MM.1S (cell line): Measurements from ENCODE around the gene MRTFA.

Source experiments
- EZH2phosphoT487 ChIP-seq: fragments of 300-600 bp; sonication (generic); IDR thresholded peaks from 2 replicates; pipeline ENCODE4 v1.6.1; 2018; ENCODE audit warnings: antibody characterized with exemption, low read length
- TF ChIP-seq, protein P1 (sequence below): fragments of 300-600 bp; sonication (generic); IDR thresholded peaks from 2 replicates; pipeline ENCODE4 v1.5.1; 2016; ENCODE audit warnings: antibody characterized with exemption, low read length, mixed read lengths

DNA sequence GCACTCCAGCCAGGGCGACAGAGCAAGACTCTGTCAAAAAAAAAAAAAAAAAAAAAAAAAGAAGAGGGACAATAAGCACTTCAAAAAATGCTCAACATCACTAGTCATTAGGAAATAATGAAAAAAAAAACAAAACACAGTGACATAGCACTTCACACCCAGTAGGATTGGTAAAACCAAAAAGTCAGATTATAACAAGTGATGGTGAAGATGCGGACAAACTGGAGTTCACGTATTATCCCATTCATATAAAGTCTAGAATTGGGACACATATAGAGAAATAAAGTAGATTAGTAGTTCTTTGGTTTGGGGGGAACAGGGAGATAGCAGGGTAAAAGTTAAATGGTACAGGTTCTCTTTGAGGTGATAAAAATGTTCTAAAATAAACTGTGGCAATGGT lies 64.6 kb downstream of the MRTFA start:
- TF ChIP-seq, protein P1, sequence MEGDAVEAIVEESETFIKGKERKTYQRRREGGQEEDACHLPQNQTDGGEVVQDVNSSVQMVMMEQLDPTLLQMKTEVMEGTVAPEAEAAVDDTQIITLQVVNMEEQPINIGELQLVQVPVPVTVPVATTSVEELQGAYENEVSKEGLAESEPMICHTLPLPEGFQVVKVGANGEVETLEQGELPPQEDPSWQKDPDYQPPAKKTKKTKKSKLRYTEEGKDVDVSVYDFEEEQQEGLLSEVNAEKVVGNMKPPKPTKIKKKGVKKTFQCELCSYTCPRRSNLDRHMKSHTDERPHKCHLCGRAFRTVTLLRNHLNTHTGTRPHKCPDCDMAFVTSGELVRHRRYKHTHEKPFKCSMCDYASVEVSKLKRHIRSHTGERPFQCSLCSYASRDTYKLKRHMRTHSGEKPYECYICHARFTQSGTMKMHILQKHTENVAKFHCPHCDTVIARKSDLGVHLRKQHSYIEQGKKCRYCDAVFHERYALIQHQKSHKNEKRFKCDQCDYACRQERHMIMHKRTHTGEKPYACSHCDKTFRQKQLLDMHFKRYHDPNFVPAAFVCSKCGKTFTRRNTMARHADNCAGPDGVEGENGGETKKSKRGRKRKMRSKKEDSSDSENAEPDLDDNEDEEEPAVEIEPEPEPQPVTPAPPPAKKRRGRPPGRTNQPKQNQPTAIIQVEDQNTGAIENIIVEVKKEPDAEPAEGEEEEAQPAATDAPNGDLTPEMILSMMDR: no peak
- TF ChIP-seq EZH2phosphoT487: no peak
